ENCODE data around the gene TMEM45A.

- TF ChIP-seq CTCF (IDR thresholded peaks at IDR 0.05; ENCODE audit: extremely low read depth in 1 of 2, insufficient read depth in 1 of 2, low read depth in 1 of 2, low read length in 2 of 2) = no peak
- no peak for TF ChIP-seq POLR2AphosphoS5 (IDR thresholded peaks at IDR 0.05; ENCODE audit: insufficient read depth, low read depth, low read length)
- TF ChIP-seq EZH2 (IDR thresholded peaks at IDR 0.05; ENCODE audit: borderline replicate concordance, low read depth, low read length, severe bottlenecking) = no peak
- TF ChIP-seq MAX (IDR thresholded peaks at IDR 0.05; ENCODE audit: insufficient read depth, insufficient read length) = no peak
- no peak for TF ChIP-seq POLR2A (IDR thresholded peaks at IDR 0.05; ENCODE audit: low read depth, low read length)
- no peak for TF ChIP-seq MYC (IDR thresholded peaks at IDR 0.05; ENCODE audit: low read depth, low read length)
- TF ChIP-seq JUN (IDR thresholded peaks at IDR 0.05; ENCODE audit: borderline replicate concordance, insufficient read depth, insufficient read length, low read depth) = peak; percentile 25
- TF ChIP-seq GATA2 (IDR thresholded peaks at IDR 0.05; ENCODE audit: insufficient read depth, insufficient read length, low read depth, low read length) = no peak
- TF ChIP-seq FOS (IDR thresholded peaks at IDR 0.05; ENCODE audit: borderline replicate concordance, insufficient read depth, low read length) = no peak
Measured at GRCh38 chr3:100486808-100487207, 5.6 kb upstream of the TMEM45A start.
